Measurements from ENCODE around the gene SLC31A1.

The SLC31A1 gene

DNA sequence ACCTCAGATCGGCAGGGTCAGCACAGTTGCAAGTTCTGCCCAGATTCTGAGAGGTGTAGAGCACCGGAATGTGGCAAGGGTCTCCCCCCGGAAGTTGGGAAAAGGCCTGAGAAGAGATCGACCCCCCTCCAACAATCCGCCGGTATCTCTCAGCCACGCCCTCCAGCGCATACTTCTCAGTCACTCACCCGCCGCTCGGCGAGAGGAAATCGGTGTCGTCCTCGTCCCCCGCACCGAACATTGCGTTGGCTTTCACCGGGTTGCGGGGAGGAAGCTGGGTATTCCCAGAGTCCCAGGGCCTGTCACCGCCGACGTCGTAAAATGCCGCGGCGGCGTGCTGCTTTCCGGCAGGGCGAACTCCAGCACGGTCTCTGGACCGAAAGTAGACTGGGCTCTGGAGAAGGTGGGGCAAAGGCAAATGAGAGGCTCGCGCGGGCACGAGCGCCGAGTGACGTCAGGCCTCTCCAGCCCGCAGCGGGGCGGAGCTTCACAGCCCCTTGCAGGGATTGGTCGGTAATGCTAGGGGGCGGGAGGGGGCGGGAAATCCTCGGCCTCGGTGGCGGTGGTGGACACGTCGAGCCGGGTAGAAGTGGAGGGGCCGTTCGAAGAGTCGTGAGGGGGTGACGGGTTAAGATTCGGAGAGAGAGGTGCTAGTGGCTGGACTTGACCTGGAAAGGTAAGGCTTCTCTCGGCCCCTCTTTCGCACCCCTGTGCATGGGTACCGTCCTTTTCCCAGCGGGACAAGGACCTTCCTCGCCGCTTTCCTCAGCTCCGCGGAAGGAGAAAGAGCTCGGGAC lies at the start of gene SLC31A1, which contains the start of gene FKBP15:
TSS of gene SLC31A1 (plus strand) at position 542 of the 797 bp plus-strand sequence. CDS start 34,605 bp downstream, outside the sequence.
TSS of gene FKBP15 (minus strand) at position 275 of the 797 bp plus-strand sequence. CDS start at position 241, 34 bp downstream.
- peak; percentile 97 to 98 for DNase-seq

DNA sequence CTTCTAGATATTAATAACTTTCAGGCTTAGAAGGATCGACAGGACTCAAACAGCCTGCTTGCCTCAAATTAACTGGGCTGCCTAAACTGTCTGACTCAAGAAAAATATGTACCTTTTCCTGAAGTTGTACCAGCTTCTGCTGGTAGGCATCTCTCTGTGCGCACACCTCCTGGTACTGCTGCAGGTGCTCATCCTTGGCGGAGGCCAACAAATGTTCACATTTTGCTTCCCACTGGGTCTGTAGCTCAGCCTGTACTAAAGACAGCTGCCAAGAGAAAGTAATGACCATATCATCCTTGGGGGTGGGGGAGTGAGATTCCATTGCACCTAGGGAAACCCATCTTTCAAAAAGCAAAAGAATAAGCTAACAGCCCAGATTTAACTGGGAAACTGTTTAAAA lies 48.0 kb upstream of the SLC31A1 start:
- no peak for DNase-seq

DNA sequence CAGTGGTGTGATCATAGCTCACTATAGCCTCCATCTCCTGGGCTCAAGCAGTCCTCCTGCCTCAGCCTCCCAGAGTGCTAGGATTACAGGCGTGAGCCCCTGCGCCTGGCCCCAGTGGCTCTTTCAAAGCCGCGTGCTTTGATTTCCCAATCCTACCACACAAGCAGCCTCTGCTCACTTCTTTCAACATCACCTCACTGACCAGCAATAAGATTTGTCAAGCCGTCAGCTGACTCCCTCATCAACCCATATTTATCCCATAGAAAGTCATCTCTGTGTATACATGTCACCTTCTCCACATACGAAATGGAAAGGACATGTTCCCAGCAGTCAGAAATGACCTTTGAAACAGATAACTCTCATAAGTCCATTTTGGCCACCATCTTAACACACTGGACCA lies 44.5 kb upstream of the SLC31A1 start:
- no peak for DNase-seq

DNA sequence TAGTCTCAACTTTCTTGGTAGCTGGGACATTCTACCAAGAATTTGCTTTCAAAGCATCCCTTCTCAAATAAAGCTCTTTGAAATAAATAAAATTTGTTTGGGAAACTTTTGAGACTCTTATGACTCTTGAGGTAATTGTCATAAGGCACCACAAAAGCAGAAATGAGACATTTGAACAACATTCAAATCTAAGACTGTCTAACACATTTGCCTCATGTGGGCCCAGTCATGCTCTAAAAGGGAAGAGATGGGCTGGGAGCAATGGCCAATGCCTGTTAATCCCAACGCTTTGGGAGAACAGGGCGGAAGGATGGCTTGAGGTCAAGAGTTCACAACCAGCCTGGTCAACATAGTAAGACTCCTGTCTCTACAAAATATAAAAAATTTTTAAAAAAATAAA lies 44.1 kb upstream of the SLC31A1 start:
- no peak for DNase-seq

- DNase-seq: no peak
Observed at GRCh38 chr9:113178087-113178486, 43.3 kb upstream of the SLC31A1 start.

GRCh38 chr9:113179839-113180238 lies 41.5 kb upstream of the SLC31A1 start:
- no peak for DNase-seq

GRCh38 chr9:113181165-113181564 lies 40.2 kb upstream of the SLC31A1 start:
- DNase-seq: no peak

GRCh38 chr9:113183956-113184488 lies 37.3 kb upstream of the SLC31A1 start:
- no peak for DNase-seq

- no peak for DNase-seq
Observed at GRCh38 chr9:113184539-113184938, 36.8 kb upstream of the SLC31A1 start.

DNA sequence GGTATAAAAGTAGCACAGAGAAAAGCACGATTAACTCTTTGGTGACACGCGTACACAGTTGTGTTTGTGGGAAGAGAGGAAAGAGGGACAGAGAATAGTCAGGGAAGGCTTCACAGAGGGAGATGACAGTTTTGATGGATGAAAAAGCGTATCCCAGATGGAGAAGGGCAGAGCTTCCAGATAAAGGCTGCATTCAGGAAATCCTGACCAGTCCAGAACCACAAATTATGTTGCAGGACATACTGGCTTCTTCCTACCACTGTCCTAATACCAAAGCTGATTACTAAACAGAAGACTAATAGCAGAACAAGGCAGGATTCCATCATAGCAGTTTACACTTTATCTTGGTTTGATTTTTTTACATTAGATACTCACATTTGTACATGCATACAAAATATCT lies 36.1 kb upstream of the SLC31A1 start:
- DNase-seq: no peak

- no peak for DNase-seq
Observed at GRCh38 chr9:113186137-113186755, 35.1 kb upstream of the SLC31A1 start.

DNA sequence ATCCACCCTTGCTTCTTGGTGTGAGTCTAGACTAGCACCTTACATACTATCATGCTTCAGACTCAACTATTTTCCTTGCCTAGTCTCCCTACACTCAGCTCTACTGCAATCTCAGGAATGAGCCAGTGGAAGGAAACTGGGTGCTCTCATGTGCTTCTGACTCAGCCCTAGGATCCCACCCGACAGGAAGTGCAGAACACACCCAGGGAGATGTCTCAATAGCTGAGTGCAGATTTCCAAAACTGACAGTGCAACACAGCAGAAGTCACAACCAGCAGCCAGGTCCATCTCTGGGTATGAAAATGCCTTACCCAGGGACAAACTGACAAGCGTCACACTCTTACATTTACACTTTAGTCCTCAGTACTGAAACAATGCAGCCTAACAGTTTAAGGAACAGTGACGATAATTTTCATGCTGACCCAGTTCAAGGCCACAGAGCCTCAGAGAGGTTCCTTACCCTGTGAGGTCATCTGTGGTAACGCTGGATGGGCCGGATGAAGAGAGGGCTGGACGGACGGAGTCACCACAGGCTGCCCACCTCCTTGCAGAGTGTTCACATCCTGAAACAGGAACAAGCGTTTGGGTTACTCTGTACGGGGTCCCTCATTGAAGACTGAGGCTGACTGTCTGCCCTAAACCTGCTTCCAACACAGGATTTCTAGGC lies 33.3 kb upstream of the SLC31A1 start:
- no peak for DNase-seq

GRCh38 chr9:113192455-113192854 lies 28.9 kb upstream of the SLC31A1 start:
- no peak for DNase-seq

DNA sequence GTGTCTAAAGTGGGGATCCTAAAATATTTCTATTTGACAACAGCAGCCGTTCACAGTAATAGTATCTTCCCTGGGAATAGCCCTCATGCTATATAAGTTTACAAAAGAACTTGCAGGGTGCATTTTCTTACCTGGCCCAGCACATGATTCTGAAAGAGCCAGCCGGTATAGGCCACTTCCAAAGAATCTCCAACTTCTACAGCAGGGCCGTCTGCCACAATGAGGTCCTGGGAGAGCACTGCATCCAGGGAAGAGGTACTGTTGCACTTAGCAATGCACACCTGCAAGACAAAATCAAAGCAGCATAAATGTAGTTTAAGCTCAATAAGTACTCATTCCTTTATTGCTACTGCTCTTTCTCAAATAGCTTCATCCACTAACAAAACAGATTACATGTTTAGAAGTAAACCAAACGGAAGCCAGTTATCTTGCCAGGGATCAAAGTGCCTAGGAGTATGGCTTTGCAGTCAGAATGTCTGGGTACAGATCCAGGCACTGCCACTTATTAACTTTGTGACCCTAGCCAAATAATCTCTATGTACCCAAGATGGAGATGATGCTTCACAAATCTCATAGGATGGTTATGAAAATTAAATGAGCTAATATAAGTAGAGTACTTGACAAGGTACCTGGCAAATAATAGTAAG lies 21.5 kb upstream of the SLC31A1 start:
- no peak for DNase-seq

DNA sequence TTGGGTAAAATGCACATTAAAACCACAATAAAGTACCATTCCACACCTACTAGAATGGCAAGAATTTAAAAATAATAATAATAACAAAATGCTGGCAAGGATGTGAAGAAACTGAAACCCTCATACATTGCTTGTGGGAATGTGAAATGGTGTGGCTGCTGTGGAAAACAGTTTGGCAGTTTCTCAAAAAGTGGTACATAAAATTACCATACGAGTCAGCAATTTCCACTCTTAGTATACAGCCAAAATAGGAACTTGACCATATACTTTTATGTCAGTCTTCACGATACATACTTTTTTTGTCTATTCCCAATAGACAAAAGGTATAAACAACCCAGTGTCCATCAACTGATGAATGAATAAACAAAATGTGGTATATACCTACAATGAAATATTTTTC lies 15.9 kb upstream of the SLC31A1 start:
- DNase-seq: no peak

GRCh38 chr9:113205861-113206260 lies 15.5 kb upstream of the SLC31A1 start:
- no peak for DNase-seq

GRCh38 chr9:113210815-113211214 lies 10.5 kb upstream of the SLC31A1 start:
- DNase-seq: no peak

DNA sequence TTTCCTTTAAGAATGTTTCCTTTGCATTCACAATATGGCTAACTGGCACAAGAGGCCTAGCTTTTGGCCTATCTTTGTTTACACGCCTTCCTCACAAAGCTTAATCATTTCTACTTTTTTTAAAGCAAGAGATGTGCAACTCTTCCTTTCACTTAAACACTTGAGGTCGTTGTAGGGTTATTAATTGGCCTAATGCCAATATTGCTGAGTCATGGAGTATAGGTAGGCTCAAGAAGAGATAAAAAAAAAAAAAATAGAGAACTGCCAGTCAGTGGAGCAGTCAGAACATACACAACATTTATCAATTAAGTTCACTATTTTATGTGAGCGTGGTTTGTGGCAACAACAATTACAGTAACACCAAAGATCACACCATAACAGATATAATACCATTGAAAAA lies 6.2 kb upstream of the SLC31A1 start:
- DNase-seq: no peak

GRCh38 chr9:113216406-113216805 lies 4.9 kb upstream of the SLC31A1 start:
- DNase-seq: no peak

DNA sequence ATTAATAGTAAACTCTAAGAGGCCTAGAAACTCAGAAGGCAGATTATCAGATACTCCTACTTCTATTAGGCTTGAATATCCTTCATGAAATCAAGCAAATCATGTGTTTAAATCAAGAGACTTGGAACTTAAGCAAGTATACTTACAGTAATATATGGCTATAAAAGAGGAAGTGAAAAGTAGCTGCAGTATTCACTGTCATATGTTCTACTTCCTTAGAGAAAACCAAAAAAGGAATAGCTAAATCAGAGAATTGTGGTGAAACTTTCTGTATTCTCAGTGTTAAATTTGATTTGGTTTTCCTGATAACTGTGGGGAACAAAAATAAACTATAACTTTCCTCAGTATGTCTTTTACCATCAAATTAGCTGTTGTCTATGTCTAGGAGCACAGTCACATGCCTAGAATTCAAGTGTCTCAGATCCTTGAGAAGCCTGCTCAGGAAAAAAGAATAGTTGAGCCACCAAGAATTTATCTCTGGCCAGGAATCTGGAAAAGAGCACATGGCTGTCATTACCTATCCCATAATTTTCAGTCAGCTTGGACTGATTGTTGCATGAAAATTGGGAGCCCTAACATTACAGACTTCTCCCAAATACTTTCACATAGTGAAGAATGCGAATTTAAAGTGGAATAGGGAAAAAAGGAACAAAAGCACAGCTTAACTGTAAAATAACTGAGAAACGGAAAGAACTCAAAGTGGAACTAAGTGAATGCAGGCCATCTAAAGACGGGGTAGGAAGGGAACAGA lies 2.0 kb upstream of the SLC31A1 start:
- no peak for DNase-seq

DNA sequence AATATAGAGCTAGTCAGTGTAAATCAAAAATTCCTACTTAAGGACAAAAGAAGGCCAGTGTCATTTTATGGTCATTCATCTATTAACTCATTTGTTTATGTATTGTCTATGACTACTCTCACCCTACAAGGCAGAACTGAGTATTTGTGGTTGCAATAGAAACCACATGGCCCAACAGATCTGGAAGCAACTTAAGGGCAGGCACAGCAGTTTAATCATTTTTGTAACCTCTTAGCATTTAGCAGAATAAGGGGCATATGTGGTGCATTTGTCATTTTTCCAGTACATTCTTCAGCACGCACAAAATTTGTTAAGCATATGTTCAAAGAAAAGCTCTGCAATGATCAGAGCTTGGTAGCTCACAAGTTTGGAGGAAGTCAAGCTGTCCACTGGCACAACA lies 1.4 kb upstream of the SLC31A1 start:
- no peak for DNase-seq

GRCh38 chr9:113220467-113221002 lies 809 bp upstream of the SLC31A1 start:
- no peak for DNase-seq

Data from activated T-cell treated with anti-CD3 and anti-CD28 coated beads, Interleukin-2, amount 50 U/mL, for 48 hours (primary cell).